Dermis lymphatic vessel endothelial cell (primary cell): ENCODE results near the gene AUH. TPM values are rescaled to one million over a fixed set of nuclear protein-coding genes. Genes with fewer than 3 reads are reported as not detected.

Experiments used
- total RNA-seq: library from RNA; depleted of rRNA; stranded (reverse); fragments of >200 nt; gene quantifications from 2 replicates; pipeline ENCODE4 v1.2.1, GENCODE V29; 2014

AUH gene, protein sequence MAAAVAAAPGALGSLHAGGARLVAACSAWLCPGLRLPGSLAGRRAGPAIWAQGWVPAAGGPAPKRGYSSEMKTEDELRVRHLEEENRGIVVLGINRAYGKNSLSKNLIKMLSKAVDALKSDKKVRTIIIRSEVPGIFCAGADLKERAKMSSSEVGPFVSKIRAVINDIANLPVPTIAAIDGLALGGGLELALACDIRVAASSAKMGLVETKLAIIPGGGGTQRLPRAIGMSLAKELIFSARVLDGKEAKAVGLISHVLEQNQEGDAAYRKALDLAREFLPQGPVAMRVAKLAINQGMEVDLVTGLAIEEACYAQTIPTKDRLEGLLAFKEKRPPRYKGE
- total RNA-seq, result 11.4 and 16.8 TPM in 2 replicates

GRCh38 chr9:91361291-91362050 lies at the start of gene AUH:
Gene AUH (minus strand): TSS chr9:91361918. CDS start chr9:91361889, 29 bp downstream.

Other genes with a start within 250 kb of the AUH start
- 3.6 and 4.2 TPM in 2 replicates for gene NFIL3, start 61.9 kb upstream of the AUH start, total RNA-seq